H1 (cell line): Measurements from ENCODE around the gene CAPN1. TPM values are rescaled to one million over a fixed set of nuclear protein-coding genes. Genes with fewer than 3 reads are reported as not detected.

ENCODE experiments used
- CTCF ChIA-PET: fragments of 300-600 bp; sonication (Branson Sonifier 250); formaldehyde crosslinking; loops from one replicate; lab custom pipeline; 2021; ENCODE audit not compliant: partially characterized antibody; lab: Charles Lee
- POLR2A ChIA-PET: fragments of 300-600 bp; sonication (Branson Sonifier 250); formaldehyde crosslinking; loops from one replicate; lab custom pipeline; 2021; ENCODE audit warnings: inconsistent platforms; ENCODE audit not compliant: partially characterized antibody; lab: Charles Lee
- DNase-seq, 2 experiments: peaks; one replicate each; pipeline versions ENCODE4 v3.0.0 to v3.0.0-alpha.2; 2010 to 2022; ENCODE audit warnings: low spot score in 2 of 2, low read depth in 1 of 2, mixed read lengths in 1 of 2
- FAIRE-seq: peaks from 2 replicates; lab custom pipeline; 2011; peaks lifted over from hg19 to GRCh38; lab: Jason Lieb, UNC
- H2AFZ ChIP-seq: 2 replicates; pipeline ENCODE4 v1.8.1; 2012; ENCODE audit warnings: low read length, inconsistent platforms
- H2AK5ac ChIP-seq: 2 replicates; pipeline ENCODE4 v1.6.1; 2013; ENCODE audit warnings: low read depth, low read length
- H2BK120ac ChIP-seq: replicated peaks from 2 replicates; pipeline ENCODE3; 2013; ENCODE audit warnings: low read depth, low read length, inconsistent platforms
- H2BK12ac ChIP-seq: 2 replicates; pipeline ENCODE4 v1.6.1; 2013; ENCODE audit warnings: low read depth, low read length
- H2BK15ac ChIP-seq: 2 replicates; pipeline ENCODE4 v1.6.1; 2013; ENCODE audit warnings: low read length
- H2BK20ac ChIP-seq: 2 replicates; pipeline ENCODE4 v1.6.1; 2013; ENCODE audit warnings: low read length
- H2BK5ac ChIP-seq: 2 replicates; pipeline ENCODE4 v1.6.1; 2013; ENCODE audit warnings: low read depth, low read length
- H3K14ac ChIP-seq: 2 replicates; pipeline ENCODE4 v1.6.1; 2013; ENCODE audit warnings: inconsistent platforms; ENCODE audit not compliant: insufficient read length
- H3K18ac ChIP-seq: 2 replicates; pipeline ENCODE4 v1.6.1; 2013; ENCODE audit warnings: low read length; ENCODE audit errors: extremely low read depth
- H3K23ac ChIP-seq: 2 replicates; pipeline ENCODE4 v1.6.1; 2013; ENCODE audit warnings: inconsistent platforms; ENCODE audit not compliant: insufficient read length
- H3K23me2 ChIP-seq: 2 replicates; pipeline ENCODE4 v1.6.1; 2013; ENCODE audit warnings: low read depth, low read length
- H3K27ac ChIP-seq: 2 replicates; pipeline ENCODE4 v1.6.1; 2011; ENCODE audit warnings: low read depth, low read length, inconsistent platforms
- H3K27me3 ChIP-seq, 4 experiments: replicated peaks in 1 of 4; 1 replicate in 1 of 4; 2 replicates in 3 of 4; pipeline versions ENCODE4 v1.6.1 to v1.8.1; 2011 to 2013; ENCODE audit warnings: low read length in 3 of 4, mild to moderate bottlenecking in 3 of 4, inconsistent platforms in 2 of 4, mixed read lengths in 2 of 4, moderate library complexity in 1 of 4; ENCODE audit not compliant: control insufficient read depth in 3 of 4, insufficient read depth in 3 of 4; ENCODE audit errors: extremely low read depth in 1 of 4
- H3K36me3 ChIP-seq, 4 experiments: 2 replicates each; pipeline versions ENCODE4 v1.6.1 to v1.8.1; 2011 to 2013; ENCODE audit warnings: mild to moderate bottlenecking in 4 of 4, low read length in 3 of 4, moderate library complexity in 2 of 4, control low read depth in 1 of 4, inconsistent platforms in 1 of 4; ENCODE audit not compliant: insufficient read depth in 4 of 4, control insufficient read depth in 2 of 4
- H3K4ac ChIP-seq: replicated peaks from 2 replicates; pipeline ENCODE3; 2013; ENCODE audit warnings: low read length, low read depth, mixed read lengths, inconsistent platforms; ENCODE audit not compliant: insufficient read length
- H3K4me1 ChIP-seq, 4 experiments: replicated peaks in 1 of 4; 1 replicate in 1 of 4; 2 replicates in 3 of 4; pipeline versions ENCODE4 v1.6.1 to v1.8.1; 2011 to 2013; ENCODE audit warnings: low read length in 3 of 4, inconsistent platforms in 2 of 4, mixed read lengths in 1 of 4; ENCODE audit not compliant: insufficient read depth in 4 of 4, control insufficient read depth in 3 of 4
- H3K4me2 ChIP-seq, 2 experiments: 2 replicates each; pipeline versions ENCODE4 v1.6.1 to v1.8.1; 2011 to 2013; ENCODE audit warnings: low read depth in 2 of 2, low read length in 2 of 2, control low read depth in 1 of 2, inconsistent platforms in 1 of 2, mild to moderate bottlenecking in 1 of 2; ENCODE audit not compliant: insufficient read depth in 1 of 2
- H3K4me3 ChIP-seq, 4 experiments: fragments of 200-600, 300-600 bp in 1 of 4; sonication (generic), shearing (Covaris generic), sonication (Bioruptor Twin) in 1 of 4; 2 replicates each; pipeline versions ENCODE4 v1.5.1 to v1.8.1; 2011 to 2016; ENCODE audit warnings: low read length in 4 of 4, low read depth in 3 of 4, control low read depth in 2 of 4, inconsistent platforms in 2 of 4, mild to moderate bottlenecking in 2 of 4, mixed read lengths in 1 of 4, moderate library complexity in 1 of 4; ENCODE audit not compliant: insufficient read depth in 2 of 4; ENCODE audit errors: extremely low read depth in 1 of 4
- H3K56ac ChIP-seq: replicated peaks from 2 replicates; pipeline ENCODE3; 2013; ENCODE audit warnings: low read depth, mild to moderate bottlenecking, mixed read lengths, low read length, inconsistent platforms; ENCODE audit not compliant: insufficient read length
- H3K79me1 ChIP-seq: 2 replicates; pipeline ENCODE4 v1.6.1; 2013; ENCODE audit warnings: low read depth, low read length, control low read depth
- H3K79me2 ChIP-seq, 2 experiments: 2 replicates each; pipeline versions ENCODE4 v1.6.1 to v1.8.1; 2012 to 2013; ENCODE audit warnings: low read length in 2 of 2, mild to moderate bottlenecking in 2 of 2, inconsistent platforms in 1 of 2; ENCODE audit not compliant: insufficient read depth in 2 of 2, control insufficient read depth in 1 of 2
- H3K9ac ChIP-seq, 4 experiments: replicated peaks in 1 of 4; 1 replicate in 1 of 4; 2 replicates in 3 of 4; pipeline versions ENCODE4 v1.6.1 to v1.8.1; 2011 to 2013; ENCODE audit warnings: low read depth in 3 of 4, low read length in 3 of 4, control low read depth in 2 of 4, mild to moderate bottlenecking in 2 of 4, moderate library complexity in 2 of 4, inconsistent platforms in 1 of 4; ENCODE audit errors: extremely low read depth in 1 of 4
- H3K9me3 ChIP-seq, 2 experiments: 2 replicates each; pipeline versions ENCODE4 v1.6.1 to v1.8.1; 2012 to 2013; ENCODE audit warnings: mild to moderate bottlenecking in 2 of 2, moderate library complexity in 2 of 2, control low read depth in 1 of 2, inconsistent platforms in 1 of 2, low read depth in 1 of 2, low read length in 1 of 2, mixed read lengths in 1 of 2; ENCODE audit not compliant: insufficient read depth in 2 of 2
- H4K20me1 ChIP-seq, 2 experiments: replicated peaks in 1 of 2; 2 replicates each; pipeline versions ENCODE3 to v1.8.1; 2011 to 2013; ENCODE audit warnings: inconsistent platforms in 2 of 2, low read length in 2 of 2, mild to moderate bottlenecking in 1 of 2; ENCODE audit not compliant: insufficient read depth in 2 of 2, control insufficient read depth in 1 of 2
- H4K5ac ChIP-seq: 2 replicates; pipeline ENCODE4 v1.6.1; 2013; ENCODE audit warnings: low read length, low read depth, mixed read lengths, inconsistent platforms; ENCODE audit not compliant: insufficient read length
- H4K8ac ChIP-seq: 2 replicates; pipeline ENCODE4 v1.8.0; 2013; ENCODE audit warnings: mild to moderate bottlenecking, moderate library complexity, low read length, inconsistent platforms; ENCODE audit not compliant: insufficient read depth; ENCODE audit errors: extremely low read depth
- H4K91ac ChIP-seq: replicated peaks from 2 replicates; pipeline ENCODE3; 2013; ENCODE audit warnings: low read length, mixed read lengths, inconsistent platforms; ENCODE audit not compliant: insufficient read length
- CREB1 ChIP-seq: IDR thresholded peaks from 2 replicates; pipeline ENCODE4 v1.6.1; 2012; ENCODE audit warnings: inconsistent platforms
- EZH2 ChIP-seq: fragments of 200-600 bp; sonication (generic); IDR thresholded peaks from 2 replicates; pipeline ENCODE4 v1.7.1; 2012; ENCODE audit warnings: low read depth, mild to moderate bottlenecking, moderate library complexity, low read length, inconsistent platforms; ENCODE audit not compliant: severe bottlenecking
- PHF8 ChIP-seq: fragments of 200-600 bp; sonication (generic); conservative IDR thresholded peaks from 2 replicates; pipeline ENCODE4 v1.7.1; 2012; ENCODE audit warnings: low read depth, mild to moderate bottlenecking, inconsistent platforms, low read length, moderate library complexity
- RAD21 ChIP-seq, 2 experiments: IDR thresholded peaks in 1 of 2; conservative IDR thresholded peaks in 1 of 2; 2 replicates each; pipeline ENCODE4 v1.6.1; 2011; ENCODE audit warnings: low read depth in 2 of 2, low read length in 2 of 2, improper control_type of control experiment in 1 of 2, inconsistent platforms in 1 of 2, mild to moderate bottlenecking in 1 of 2, moderate library complexity in 1 of 2
- RNF2 ChIP-seq: fragments of 200-900, 300-1000 bp; sonication (generic); IDR thresholded peaks from 2 replicates; pipeline ENCODE4 v1.7.1; 2016; ENCODE audit warnings: borderline replicate concordance, low read depth, mild to moderate bottlenecking, antibody characterized with exemption, low read length; ENCODE audit not compliant: poor library complexity, severe bottlenecking; ENCODE audit errors: missing control alignments
- SIRT6 ChIP-seq: IDR thresholded peaks from one replicate; pipeline ENCODE4 v1.7.1; 2012; ENCODE audit warnings: low read length, inconsistent platforms
- WGBS, 2 experiments: shearing (Covaris generic) in 1 of 2; methylation state at CpG; one replicate each; pipeline versions ENCODE4 v1.1.6 to v1.1.7; 2013 to 2015; ENCODE audit warnings: low lambda C conversion rate in 2 of 2, mixed read lengths in 2 of 2, inconsistent platforms in 1 of 2, low coverage in 1 of 2, missing lambda C conversion rate in 1 of 2; ENCODE audit not compliant: insufficient replicate concordance in 2 of 2, insufficient coverage in 1 of 2, insufficient read length in 1 of 2; ENCODE audit errors: extremely low coverage in 1 of 2, missing lambda C conversion rate in 1 of 2; 5-methylcytosine and 5-hydroxymethylcytosine counted together
- polyA plus RNA-seq, 7 experiments: library from polyadenylated mRNA; depleted of rRNA in 3 of 7; stranded (reverse) in 5 of 7; unstranded in 2 of 7; fragments of >200 nt in 5 of 7; fragments of 200-250 nt in 2 of 7; gene quantifications; 1 replicate in 5 of 7; 2 replicates in 1 of 7; 4 replicates in 1 of 7; pipeline versions ENCODE4 v1.2.1 to v1.2.3, GENCODE V29; 2011 to 2013; ENCODE audit warnings: missing spikeins in 2 of 7, mixed read lengths in 2 of 7
- total RNA-seq: library from RNA; stranded (reverse); fragmentation: NEBNext Ultra II Directional; extraction: Animal tissue kit (Norgen Biotek cat#: 25700); gene quantifications from 2 replicates; pipeline ENCODE4 v1.2.1, GENCODE V29; 2021

Gene CAPN1
- total and polyA plus RNA-seq, 2 of the 8 experiments (the other 6 are each of a cell fraction or from before 2014, with no cell fraction given) = 194 to 233 TPM

- Histone ChIP-seq H3K56ac (peak overlapping the region; percentile 81), H3K9ac (peak overlapping the region in 2 of 4 experiments; percentile 54; a peak in 5 of 7 replicates), H2AFZ (no peak overlapping the region), H2BK5ac (peak overlapping the region; percentile 99), H3K4ac (peak overlapping the region; percentile 99), H3K23me2 (peaks cover 11% of the 10 kb centered on the region; the same call in 1 of the 2 replicates), H2BK20ac (peak overlapping the region; percentile 72; the same call in 1 of the 2 replicates), H3K36me3 (peaks cover 15 to 33% (median 25%) of the 10 kb centered on the region in 4 experiments; a peak in 7 of 8 replicates), H2AK5ac (peak overlapping the region; percentile 98; the same call in 1 of the 2 replicates), H4K8ac (peak overlapping the region; percentile 89), H4K5ac (peak overlapping the region; percentile 82), H2BK15ac (peak overlapping the region; percentile 46; the same call in 1 of the 2 replicates), H2BK12ac (peak overlapping the region; percentile 98), H3K79me2 (peaks cover 0 to 15% of the 10 kb centered on the region in 2 experiments; a peak in 1 of 4 replicates), H4K91ac (peak overlapping the region; percentile 98), H2BK120ac (peak overlapping the region; percentile 93), H3K27me3 (no peaks in the 10 kb centered on the region), H3K27ac (peak overlapping the region; percentile 81; the same call in 1 of the 2 replicates), H3K14ac (no peak overlapping the region), H3K9me3 (no peaks in the 10 kb centered on the region), H3K4me2 (peak overlapping the region; percentile 60 to 76), H3K23ac (no peak overlapping the region), H3K18ac (peak overlapping the region; percentile 87), H4K20me1 (peaks cover 0 to 3% of the 10 kb centered on the region in 2 experiments), H3K4me1 (peaks cover 5 to 36% (median 29%) of the 10 kb centered on the region in 4 experiments), H3K79me1 (peaks cover 4% of the 10 kb centered on the region; the same call in 1 of the 2 replicates), H3K4me3 (peak overlapping the region in 3 of 4 experiments; percentile 29 to 52 (median 39); a peak in 5 of 8 replicates)
- peak; percentile 76 for FAIRE-seq
- WGBS, 2 experiments = 43% methylated on average over 25 of the region's 26 CpGs; no CpG with 5 or more reads in 1 of the 2 experiments
- DNase-seq = peak; percentile 70 to 88
- POLR2A ChIA-PET = interaction anchor here (0.5 to 13.9 kb wide), 28 partner anchors 9 to 287 kb away, joined by 3 to 324 read pairs (median 6); partner anchors contain the start of genes CAPN1, CDC42EP2, FAU and MALAT1
- CTCF ChIA-PET = interaction anchor here (0.6 to 11.9 kb wide), 9 partner anchors 9 to 352 kb away, joined by 3 to 184 read pairs (median 6); partner anchors contain the start of genes CAPN1 and POLA2
- TF ChIP-seq SIRT6 = no peak
- no peak for TF ChIP-seq RNF2
- TF ChIP-seq EZH2 = no peak
- no peak for TF ChIP-seq RAD21 (IDR thresholded peaks at IDR 0.05 in 1 of 2, conservative IDR thresholded peaks at IDR 0.05 in 1 of 2; ENCODE audit: low read depth in 2 of 2, low read length in 2 of 2)
- peak; percentile 26; the same call in 1 of the 2 replicates for TF ChIP-seq CREB1
- TF ChIP-seq PHF8 = peak; percentile 36; the same call in 1 of the 2 replicates
Measured at GRCh38 chr11:65213322-65214211, 31.8 kb downstream of the CAPN1 start.
